Skeletal muscle tissue (tissue), 4 donors: ENCODE measurements around the gene SORBS2. TPM values are rescaled to one million over a fixed set of nuclear protein-coding genes. Genes with fewer than 3 reads are reported as not detected.
A peak's percentile ranks its signal among the peaks of the same experiment; 100 is the strongest.

ENCODE experiments used
- H3K27ac ChIP-seq: one replicate; pipeline ENCODE4 v1.7.0; 2013; ENCODE audit warnings: mild to moderate bottlenecking, low read depth, low read length, inconsistent platforms
- H3K27me3 ChIP-seq, 3 donors: one replicate each; pipeline ENCODE4 v1.7.0; 2013; ENCODE audit warnings: low read length in 3 of 3; ENCODE audit not compliant: control insufficient read depth in 3 of 3, insufficient read depth in 3 of 3
- H3K36me3 ChIP-seq, 3 donors: one replicate each; pipeline ENCODE4 v1.7.0; 2013; ENCODE audit warnings: low read length in 3 of 3; ENCODE audit not compliant: control insufficient read depth in 3 of 3, insufficient read depth in 3 of 3
- H3K4me1 ChIP-seq, 3 donors: one replicate each; pipeline ENCODE4 v1.7.0; 2013; ENCODE audit warnings: low read length in 3 of 3, mild to moderate bottlenecking in 3 of 3; ENCODE audit not compliant: control insufficient read depth in 3 of 3, insufficient read depth in 3 of 3
- H3K4me3 ChIP-seq, 3 donors: one replicate each; pipeline ENCODE4 v1.7.0; 2013; ENCODE audit warnings: low read length in 3 of 3
- H3K9ac ChIP-seq, 3 donors: one replicate each; pipeline ENCODE4 v1.7.0; 2013; ENCODE audit warnings: low read length in 3 of 3, mild to moderate bottlenecking in 3 of 3, moderate library complexity in 2 of 3, low read depth in 1 of 3
- H3K9me3 ChIP-seq, 3 donors: one replicate each; pipeline ENCODE4 v1.7.0; 2013; ENCODE audit warnings: low read length in 3 of 3; ENCODE audit not compliant: control insufficient read depth in 3 of 3
- total RNA-seq: library from RNA; depleted of rRNA; stranded (reverse); fragments of >200 nt; gene quantifications from one replicate; pipeline ENCODE4 v1.2.3, GENCODE V29; 2014
- donor health status: Osteomylitis.

Gene SORBS2
- total RNA-seq, 1 donor from 2014 or later = 14.1 TPM

DNA sequence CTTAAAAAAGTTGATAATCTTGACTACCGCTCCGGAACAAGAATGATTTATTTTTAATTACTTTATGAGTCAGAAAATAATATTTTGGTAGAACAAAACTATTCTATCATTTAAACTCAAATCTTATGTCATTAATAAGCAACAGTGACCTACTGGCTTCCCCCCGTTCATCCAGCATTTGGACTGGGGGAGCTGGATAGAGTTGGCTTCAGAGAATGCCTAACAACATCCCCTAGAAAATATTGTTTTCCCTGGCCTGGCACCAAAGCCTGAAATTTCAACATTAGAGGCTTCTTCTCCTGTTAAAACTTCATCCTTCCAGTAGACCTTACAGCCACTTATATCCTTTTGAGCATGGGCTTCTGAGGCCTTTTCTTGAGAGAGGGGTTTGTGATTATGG, 221.0 kb downstream of the SORBS2 start:
- Histone ChIP-seq H3K27ac (peak overlapping the region; percentile 49), H3K4me1 (peaks cover 19 to 35% (median 22%) of the 10 kb centered on the region in 3 donors), H3K9ac (peak overlapping the region in 1 of 3 donors; percentile 1), H3K9me3 (no peaks in the 10 kb centered on the region), H3K27me3 (no peaks in the 10 kb centered on the region), H3K4me3 (no peak overlapping the region), H3K36me3 (no peaks in the 10 kb centered on the region)

DNA sequence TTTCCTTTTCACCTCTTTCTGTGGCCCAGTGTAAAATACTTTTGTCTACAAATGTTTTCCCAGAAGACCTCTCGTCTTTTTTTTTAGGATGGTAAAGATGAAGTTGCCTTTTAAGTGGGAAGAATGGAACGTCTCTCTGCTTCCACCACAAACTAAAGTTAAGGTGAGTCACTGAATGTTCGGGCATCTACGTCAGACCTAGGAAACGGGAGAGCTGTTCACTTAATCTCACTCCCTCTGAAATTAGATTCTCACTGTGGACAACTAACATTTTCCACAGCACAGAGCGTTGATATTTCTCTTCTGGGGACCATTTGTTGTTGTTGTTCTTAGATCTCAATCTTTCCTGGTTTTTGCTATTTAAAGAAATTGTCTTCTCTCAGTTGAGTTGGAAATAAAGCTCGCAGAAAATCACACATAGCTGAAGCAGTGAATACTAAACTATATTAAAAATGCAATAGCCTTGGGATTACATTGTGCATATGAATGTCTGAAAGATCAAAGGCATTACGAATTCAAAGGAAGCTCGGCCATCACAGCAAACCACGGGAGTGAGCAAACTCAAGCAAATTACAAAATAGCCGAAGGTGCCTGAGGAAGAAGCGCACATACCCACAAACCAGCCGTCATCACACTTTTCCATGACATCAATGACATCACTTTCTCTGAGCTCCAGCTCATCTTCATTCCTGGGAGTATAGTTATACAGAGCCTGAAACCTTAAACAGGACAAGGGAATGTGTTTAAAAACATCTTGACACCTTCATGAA, 222.7 kb downstream of the SORBS2 start:
- Histone ChIP-seq H3K36me3 (no peaks in the 10 kb centered on the region), H3K4me1 (peaks cover 19 to 35% (median 22%) of the 10 kb centered on the region in 3 donors), H3K27ac (peak overlapping the region; percentile 92), H3K9ac (peak overlapping the region in 2 of 3 donors; percentile 17 to 39), H3K9me3 (no peaks in the 10 kb centered on the region), H3K27me3 (no peaks in the 10 kb centered on the region), H3K4me3 (no peak overlapping the region)

DNA sequence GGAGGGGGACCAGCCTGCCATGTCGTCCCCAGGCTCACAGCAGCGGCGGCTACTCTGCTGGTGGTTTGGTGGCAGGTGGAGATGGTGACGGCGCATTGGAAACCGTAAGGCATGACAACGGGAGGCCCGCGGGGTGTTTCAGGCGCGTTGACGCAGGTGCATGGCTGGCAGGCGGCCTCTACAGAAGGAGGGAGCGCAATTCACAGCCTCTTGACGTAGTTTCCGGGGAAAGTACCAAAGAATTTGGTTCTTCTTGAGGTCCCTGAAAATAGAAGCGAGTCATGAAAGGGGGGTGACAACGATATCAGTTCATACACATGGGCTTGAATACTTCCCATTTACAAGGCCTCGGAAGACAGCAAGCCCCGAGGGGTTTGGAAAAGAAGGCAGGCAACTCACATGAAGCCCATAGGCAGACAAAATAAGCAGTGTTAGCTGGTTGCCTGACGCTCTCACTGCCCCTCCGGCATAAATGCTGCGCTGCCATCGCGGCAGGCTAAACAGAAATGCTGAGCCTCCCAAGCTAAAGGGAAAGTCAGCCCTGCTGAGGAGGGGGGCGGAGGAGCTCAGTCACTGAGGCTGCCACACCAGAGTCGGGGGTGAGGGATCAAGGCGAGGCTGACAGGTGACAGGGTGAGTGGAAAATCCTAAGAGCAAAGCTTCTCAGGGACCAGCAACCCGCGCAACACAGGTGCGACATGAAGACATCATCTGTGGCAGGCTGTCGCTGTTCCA, 224.4 kb downstream of the SORBS2 start:
- Histone ChIP-seq H3K9ac (peak overlapping the region; percentile 66 to 84 (median 71)), H3K36me3 (no peaks in the 10 kb centered on the region), H3K4me3 (peak overlapping the region; percentile 52 to 56 (median 55)), H3K27ac (peak overlapping the region; percentile 92), H3K27me3 (no peaks in the 10 kb centered on the region), H3K9me3 (no peaks in the 10 kb centered on the region), H3K4me1 (peaks cover 19 to 37% (median 24%) of the 10 kb centered on the region in 3 donors)

DNA sequence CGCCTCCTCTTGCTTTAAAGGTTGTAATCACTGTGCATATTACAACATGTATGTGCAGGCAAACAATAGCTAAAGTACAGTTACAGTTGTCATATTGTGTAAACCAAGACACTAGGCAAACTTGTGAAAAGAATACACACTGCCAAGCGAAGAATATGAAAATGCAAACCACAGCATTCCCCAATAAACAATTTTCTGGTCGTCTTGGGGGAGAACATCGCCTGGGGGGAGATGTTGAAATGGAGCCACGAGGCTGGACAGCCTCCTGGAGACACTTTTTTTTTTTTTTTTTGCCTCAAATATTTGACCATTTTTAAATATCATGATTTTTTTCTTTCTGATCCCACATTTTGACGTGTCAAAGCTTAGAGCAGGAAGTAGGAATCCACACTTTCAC, 225.0 kb downstream of the SORBS2 start:
- Histone ChIP-seq H3K27me3 (no peaks in the 10 kb centered on the region), H3K4me1 (peaks cover 19 to 36% (median 22%) of the 10 kb centered on the region in 3 donors), H3K27ac (peak overlapping the region; percentile 92), H3K36me3 (no peaks in the 10 kb centered on the region), H3K9ac (peak overlapping the region; percentile 17 to 84 (median 66)), H3K4me3 (peak overlapping the region in 2 of 3 donors; percentile 19 to 56), H3K9me3 (no peaks in the 10 kb centered on the region)

DNA sequence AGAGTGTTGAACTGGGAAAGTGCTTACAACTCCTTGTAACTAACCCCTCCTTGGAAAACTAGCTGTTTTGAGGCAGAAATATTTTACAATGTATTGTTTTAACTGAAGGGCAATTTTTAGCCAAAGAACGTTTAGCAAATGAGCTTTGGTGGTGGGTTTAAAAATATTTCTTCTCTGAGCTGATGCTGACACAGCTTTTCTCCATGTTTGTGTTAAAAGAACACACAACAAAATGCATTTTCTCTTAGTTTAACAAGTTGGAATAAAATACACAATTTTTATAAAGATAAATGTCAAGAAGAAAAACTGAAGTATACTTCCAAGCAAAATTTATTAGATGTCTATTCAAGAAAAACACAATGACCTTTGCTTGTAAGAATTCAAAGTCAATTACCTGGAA, 226.8 kb downstream of the SORBS2 start:
- Histone ChIP-seq H3K4me1 (peaks cover 6 to 30% (median 11%) of the 10 kb centered on the region in 3 donors), H3K4me3 (no peak overlapping the region), H3K9ac (no peak overlapping the region), H3K36me3 (no peaks in the 10 kb centered on the region), H3K27me3 (no peaks in the 10 kb centered on the region), H3K27ac (no peak overlapping the region), H3K9me3 (no peaks in the 10 kb centered on the region)

DNA sequence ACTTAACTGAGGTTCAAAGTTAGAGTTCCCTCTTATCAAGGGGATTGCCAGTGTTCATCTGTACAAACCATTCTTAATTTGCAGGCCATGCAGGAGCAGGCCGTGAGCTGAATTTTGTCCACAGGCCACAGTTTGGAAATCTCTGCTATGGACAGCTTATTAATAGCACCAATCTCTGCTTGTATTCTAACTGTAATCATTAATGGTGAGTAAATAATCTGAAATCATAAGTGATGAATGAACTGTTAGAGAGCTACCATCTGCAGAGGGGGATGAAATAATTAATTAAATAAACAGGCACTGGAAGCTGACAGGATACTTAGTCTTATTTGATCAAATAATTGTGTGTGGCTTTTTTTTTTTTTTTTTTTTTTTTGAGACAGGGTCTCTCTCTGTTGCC, 228.2 kb downstream of the SORBS2 start:
- H3K9ac ChIP-seq = peak overlapping the region in 1 of 3 donors; percentile 52
- H3K36me3 ChIP-seq = no peaks in the 10 kb centered on the region
- H3K4me3 ChIP-seq = no peak overlapping the region
- no peaks in the 10 kb centered on the region for H3K27me3 ChIP-seq
- peak overlapping the region; percentile 90 for H3K27ac ChIP-seq
- H3K4me1 ChIP-seq = peaks cover 6 to 21% (median 8%) of the 10 kb centered on the region in 3 donors
- H3K9me3 ChIP-seq = no peaks in the 10 kb centered on the region

DNA sequence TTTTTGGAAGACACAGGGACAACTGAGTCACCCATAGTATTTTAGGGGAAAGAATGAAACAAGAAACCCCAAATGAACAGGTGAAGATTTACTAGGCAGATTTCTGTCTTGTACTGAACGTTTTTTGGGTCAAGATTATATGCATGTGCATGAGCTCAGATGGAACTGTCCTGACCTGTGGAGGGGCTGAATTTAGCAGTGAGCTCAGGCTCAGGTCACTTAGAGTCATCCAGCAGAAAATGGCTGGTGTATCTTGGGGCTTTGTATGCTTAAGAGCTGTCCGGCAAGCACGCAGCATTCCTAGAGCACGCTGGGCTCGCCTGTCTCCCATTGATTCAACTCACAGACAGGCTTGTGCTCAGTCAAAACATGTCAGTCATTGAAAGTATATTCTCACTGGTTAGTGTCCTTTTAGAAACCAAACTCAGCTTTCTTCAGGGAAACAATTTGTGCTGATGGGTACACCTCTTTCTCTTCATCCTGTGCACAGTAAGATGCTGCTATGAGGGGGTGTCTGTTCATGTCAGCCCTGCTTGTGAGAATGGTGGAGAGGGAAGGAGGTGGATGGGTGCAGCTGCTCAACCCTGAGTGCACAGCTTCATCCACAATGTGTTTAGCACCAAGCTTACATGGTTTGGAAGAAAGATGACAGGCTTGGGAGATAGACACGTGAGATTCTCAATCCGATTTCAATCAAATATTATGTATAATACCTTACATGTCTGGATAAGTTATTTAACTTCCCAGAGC, 229.2 kb downstream of the SORBS2 start:
- Histone ChIP-seq H3K4me1 (peaks cover 2 to 19% (median 12%) of the 10 kb centered on the region in 3 donors), H3K27ac (peak overlapping the region; percentile 90), H3K9ac (peak overlapping the region; percentile 37 to 61 (median 52)), H3K27me3 (no peaks in the 10 kb centered on the region), H3K9me3 (no peaks in the 10 kb centered on the region), H3K36me3 (no peaks in the 10 kb centered on the region), H3K4me3 (peak overlapping the region in 1 of 3 donors; percentile 46)

DNA sequence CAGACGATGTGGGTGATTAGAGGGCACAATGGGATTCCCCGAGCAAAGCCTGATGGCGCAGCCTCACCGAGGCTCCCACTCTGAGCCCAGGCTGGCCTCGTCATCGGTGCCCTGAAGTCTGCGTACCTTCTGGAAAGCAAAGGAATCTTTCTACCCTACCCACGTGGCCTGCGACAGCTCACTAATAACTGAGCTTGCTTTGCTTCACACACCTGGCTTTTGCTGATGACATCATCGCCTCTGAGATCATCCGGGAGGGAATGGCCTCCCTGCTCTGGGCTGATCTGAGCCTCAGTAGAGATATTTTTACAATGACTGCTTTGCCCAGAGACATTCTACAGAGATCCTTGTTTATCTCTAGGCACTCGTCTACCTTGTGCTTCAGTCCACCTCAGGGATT, 231.3 kb downstream of the SORBS2 start:
- Histone ChIP-seq H3K36me3 (no peaks in the 10 kb centered on the region), H3K9ac (no peak overlapping the region), H3K4me1 (peaks cover 17 to 24% (median 17%) of the 10 kb centered on the region in 3 donors), H3K4me3 (no peak overlapping the region), H3K27me3 (no peaks in the 10 kb centered on the region), H3K27ac (peak overlapping the region; percentile 90), H3K9me3 (no peaks in the 10 kb centered on the region)

DNA sequence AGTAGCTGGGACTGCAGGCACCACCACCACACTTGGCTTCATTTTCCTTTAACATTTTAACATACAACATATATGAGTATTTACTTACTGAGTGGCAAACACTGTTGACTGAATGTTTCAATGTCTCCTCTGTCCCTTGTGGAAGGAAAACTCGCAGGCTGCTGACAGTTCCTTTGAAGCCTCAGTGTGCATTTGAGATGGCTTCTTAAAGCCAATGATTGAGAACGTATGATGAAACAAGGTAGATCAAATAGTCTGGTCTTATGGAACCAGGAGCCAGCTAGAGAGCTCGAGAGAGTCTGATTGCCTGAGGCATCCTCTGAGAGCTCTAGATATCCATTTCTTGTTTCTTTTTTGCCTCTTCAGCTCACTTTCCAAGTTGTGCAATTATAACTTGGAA, 233.7 kb downstream of the SORBS2 start:
- Histone ChIP-seq H3K4me3 (peak overlapping the region in 1 of 3 donors; percentile 25), H3K9ac (peak overlapping the region in 1 of 3 donors; percentile 82), H3K4me1 (peaks cover 24 to 35% (median 25%) of the 10 kb centered on the region in 3 donors), H3K9me3 (no peaks in the 10 kb centered on the region), H3K27ac (peak overlapping the region; percentile 98), H3K36me3 (no peaks in the 10 kb centered on the region), H3K27me3 (no peaks in the 10 kb centered on the region)
